ENCODE data around the gene LRRC18. TPM values are rescaled to one million over a fixed set of nuclear protein-coding genes. Genes with fewer than 3 reads are reported as not detected.

The LRRC18 gene
- total and polyA plus RNA-seq, 2 donors from 2014 or later: not detected

- H3K9me3 ChIP-seq (ENCODE audit: control insufficient read depth in 2 of 3, insufficient read depth in 1 of 3, low read length in 3 of 3): no peaks in the 10 kb centered on the region
- H3K36me3 ChIP-seq (ENCODE audit: control insufficient read depth in 2 of 3, insufficient read depth in 3 of 3, low read length in 3 of 3): no peaks in the 10 kb centered on the region
- no peak for TF ChIP-seq CTCF (IDR thresholded peaks at IDR 0.05; ENCODE audit: borderline replicate concordance, extremely low read depth, insufficient read depth)
- DNase-seq: peak in 1 of 5 donors; percentile 19
- H3K4me1 ChIP-seq (ENCODE audit: control insufficient read depth in 2 of 3, insufficient read depth in 2 of 3, low read depth in 1 of 3, low read length in 3 of 3): peaks cover 0 to 6% (median 5%) of the 10 kb centered on the region in 3 donors
- no peak overlapping the region for H3K9ac ChIP-seq (ENCODE audit: low read length in 3 of 3)
- H3K4me3 ChIP-seq (ENCODE audit: low read length in 3 of 3): no peak overlapping the region
- intact Hi-C loops (cut with DNase I): no loop called here
- FAIRE-seq: no peak
- no peaks in the 10 kb centered on the region for H3K27me3 ChIP-seq (ENCODE audit: control insufficient read depth, insufficient read depth, low read length)
- no peak overlapping the region for H3K27ac ChIP-seq (ENCODE audit: low read depth in 2 of 2, low read length in 2 of 2)
These were observed 44.5 kb downstream of the LRRC18 start for GRCh38 chr10:48894911-48895802.

GRCh38 chr10:48890888-48891850 is 48.5 kb downstream of the LRRC18 start:
- intact Hi-C loops (cut with DNase I): no loop called here
- Histone ChIP-seq H3K9ac (ENCODE audit: low read length in 3 of 3) (no peak overlapping the region), H3K36me3 (ENCODE audit: control insufficient read depth in 2 of 3, insufficient read depth in 3 of 3, low read length in 3 of 3) (no peaks in the 10 kb centered on the region), H3K4me1 (ENCODE audit: control insufficient read depth in 2 of 3, insufficient read depth in 2 of 3, low read depth in 1 of 3, low read length in 3 of 3) (peaks cover 0 to 10% (median 6%) of the 10 kb centered on the region in 3 donors), H3K4me3 (ENCODE audit: low read length in 3 of 3) (no peak overlapping the region), H3K27me3 (ENCODE audit: control insufficient read depth, insufficient read depth, low read length) (no peaks in the 10 kb centered on the region), H3K27ac (ENCODE audit: low read depth in 2 of 2, low read length in 2 of 2) (no peak overlapping the region), H3K9me3 (ENCODE audit: control insufficient read depth in 2 of 3, insufficient read depth in 1 of 3, low read length in 3 of 3) (no peaks in the 10 kb centered on the region)
- TF ChIP-seq CTCF (IDR thresholded peaks at IDR 0.05; ENCODE audit: borderline replicate concordance, extremely low read depth, insufficient read depth): no peak
- DNase-seq: peak in 1 of 5 donors; percentile 15
- no peak for FAIRE-seq

GRCh38 chr10:48887982-48888381 is 51.7 kb downstream of the LRRC18 start:
- no peaks in the 10 kb centered on the region for H3K36me3 ChIP-seq (ENCODE audit: control insufficient read depth in 2 of 3, insufficient read depth in 3 of 3, low read length in 3 of 3)
- intact Hi-C loops (cut with DNase I): no loop called here
- H3K9ac ChIP-seq (ENCODE audit: low read length in 3 of 3): no peak overlapping the region
- DNase-seq (no peak), FAIRE-seq (no peak)
- H3K27ac ChIP-seq (ENCODE audit: low read depth in 2 of 2, low read length in 2 of 2): no peak overlapping the region
- no peaks in the 10 kb centered on the region for H3K9me3 ChIP-seq (ENCODE audit: control insufficient read depth in 2 of 3, insufficient read depth in 1 of 3, low read length in 3 of 3)
- no peak for TF ChIP-seq CTCF (IDR thresholded peaks at IDR 0.05; ENCODE audit: borderline replicate concordance, extremely low read depth, insufficient read depth)
- no peaks in the 10 kb centered on the region for H3K27me3 ChIP-seq (ENCODE audit: control insufficient read depth, insufficient read depth, low read length)
- H3K4me3 ChIP-seq (ENCODE audit: low read length in 3 of 3): no peak overlapping the region
- peaks cover 0 to 10% (median 9%) of the 10 kb centered on the region in 3 donors for H3K4me1 ChIP-seq (ENCODE audit: control insufficient read depth in 2 of 3, insufficient read depth in 2 of 3, low read depth in 1 of 3, low read length in 3 of 3)
